Colonic mucosa (tissue), 4 donors: ENCODE measurements around the gene TIAM1. TPM values are rescaled to one million over a fixed set of nuclear protein-coding genes. Genes with fewer than 3 reads are reported as not detected.
A peak's percentile ranks its signal among the peaks of the same experiment; 100 is the strongest.

Experiments used
- DNase-seq: peaks from one replicate; pipeline ENCODE4 v3.0.0-alpha.2; 2020
- H3K27ac ChIP-seq: fragments of 200-600 bp; one replicate; pipeline ENCODE4 v1.8.0; 2021
- H3K27me3 ChIP-seq: fragments of 200-600 bp; one replicate; pipeline ENCODE4 v1.8.0; 2021
- H3K36me3 ChIP-seq: fragments of 200-600 bp; one replicate; pipeline ENCODE4 v1.8.0; 2021
- H3K4me1 ChIP-seq: fragments of 200-600 bp; one replicate; pipeline ENCODE4 v1.8.0; 2021; ENCODE audit warnings: mild to moderate bottlenecking
- H3K4me3 ChIP-seq: fragments of 200-600 bp; one replicate; pipeline ENCODE4 v1.8.0; 2021
- H3K9ac ChIP-seq, 2 donors: one replicate each; pipeline ENCODE4 v1.7.0; 2013; ENCODE audit warnings: control low read depth in 2 of 2, low read depth in 2 of 2, low read length in 2 of 2
- H3K9me3 ChIP-seq: fragments of 200-600 bp; one replicate; pipeline ENCODE4 v1.8.0; 2021
- CTCF ChIP-seq: fragments of 200-600 bp; IDR thresholded peaks from one replicate; pipeline ENCODE4 v1.8.0; 2022; ENCODE audit warnings: antibody characterized with exemption, mild to moderate bottlenecking
- intact Hi-C: fragments of 100-400 bp; cut with DNase I; formaldehyde crosslinking; loops from one replicate; pipeline ENCODE4 v1.14.1; 2022
- total RNA-seq, 2 donors: library from RNA; stranded (reverse); fragmentation: NEBNext Ultra II Directional in 1 of 2; extraction: Animal tissue kit (Norgen Biotek cat#: 25700) in 1 of 2; gene quantifications; one replicate each; pipeline ENCODE4 v1.2.1, GENCODE V29; 2021
- donor health status: healthy.
- donor health status: DM: no; HTN: no; CAD: no.
- donor health status: DM: no; HTN: no; CAD: no.

TIAM1 gene
- total RNA-seq, 2 donors from 2014 or later, result 5.7 to 5.8 TPM

- Histone ChIP-seq H3K27ac (no peak overlapping the region), H3K4me3 (no peak overlapping the region), H3K4me1 (no peaks in the 10 kb centered on the region), H3K36me3 (no peaks in the 10 kb centered on the region), H3K27me3 (no peaks in the 10 kb centered on the region), H3K9me3 (no peaks in the 10 kb centered on the region), H3K9ac (no peak overlapping the region)
- DNase-seq, result no peak
- TF ChIP-seq CTCF, result no peak
- intact Hi-C loops, result loop anchor here (2.0 to 5.0 kb wide), 2 partner anchors 80 to 503 kb away; no protein-coding TSS in a partner anchor
Measured at GRCh38 chr21:31099122-31099521, 244.9 kb downstream of the TIAM1 start.

GRCh38 chr21:31098576-31099005 lies 245.5 kb downstream of the TIAM1 start:
- H3K27me3 ChIP-seq, result no peaks in the 10 kb centered on the region
- H3K27ac ChIP-seq, result no peak overlapping the region
- TF ChIP-seq CTCF, result peak; percentile 74
- H3K9me3 ChIP-seq, result no peaks in the 10 kb centered on the region
- intact Hi-C loops, result loop anchor here (2.0 to 5.0 kb wide), 2 partner anchors 80 to 504 kb away; no protein-coding TSS in a partner anchor
- no peaks in the 10 kb centered on the region for H3K4me1 ChIP-seq
- H3K4me3 ChIP-seq, result no peak overlapping the region
- no peak overlapping the region for H3K9ac ChIP-seq
- peak; percentile 61 for DNase-seq
- no peaks in the 10 kb centered on the region for H3K36me3 ChIP-seq

GRCh38 chr21:31092832-31093625 lies 251.0 kb downstream of the TIAM1 start:
- intact Hi-C loops, result no loop called here
- no peak overlapping the region for H3K27ac ChIP-seq
- H3K27me3 ChIP-seq, result no peaks in the 10 kb centered on the region
- H3K9ac ChIP-seq, result no peak overlapping the region
- no peak for DNase-seq
- no peaks in the 10 kb centered on the region for H3K4me1 ChIP-seq
- no peak overlapping the region for H3K4me3 ChIP-seq
- TF ChIP-seq CTCF, result no peak
- no peaks in the 10 kb centered on the region for H3K9me3 ChIP-seq
- no peaks in the 10 kb centered on the region for H3K36me3 ChIP-seq

- no peak overlapping the region for H3K27ac ChIP-seq
- H3K4me3 ChIP-seq, result no peak overlapping the region
- TF ChIP-seq CTCF, result no peak
- no peaks in the 10 kb centered on the region for H3K27me3 ChIP-seq
- intact Hi-C loops, result no loop called here
- no peak for DNase-seq
- no peaks in the 10 kb centered on the region for H3K9me3 ChIP-seq
- H3K9ac ChIP-seq, result no peak overlapping the region
- no peaks in the 10 kb centered on the region for H3K4me1 ChIP-seq
- H3K36me3 ChIP-seq, result no peaks in the 10 kb centered on the region
Measured at GRCh38 chr21:31090376-31090775, 253.7 kb downstream of the TIAM1 start.

GRCh38 chr21:31088474-31088751 lies 255.6 kb downstream of the TIAM1 start:
- no peak for DNase-seq
- intact Hi-C loops, result no loop called here
- no peak overlapping the region for H3K9ac ChIP-seq

More at GRCh38 chr21:31088474-31088751, 255.6 kb downstream of the TIAM1 start:
- Histone ChIP-seq H3K4me1 (no peaks in the 10 kb centered on the region), H3K9me3 (no peaks in the 10 kb centered on the region), H3K36me3 (no peaks in the 10 kb centered on the region), H3K27me3 (no peaks in the 10 kb centered on the region), H3K27ac (no peak overlapping the region), H3K4me3 (no peak overlapping the region)
- TF ChIP-seq CTCF, result no peak
